Heart left ventricle (tissue), 16 donors: Measurements from ENCODE around the gene TIPARP. TPM values are rescaled to one million over a fixed set of nuclear protein-coding genes. Genes with fewer than 3 reads are reported as not detected.
"Not testable (repeated sequence)": the region's sequence is repeated elsewhere in the genome, so short reads cannot be mapped to it uniquely, and the experiment has no call there.

Experiments
- ATAC-seq, 4 donors: fragments of 200-7000 bp; cut with Tn5 transposase; one replicate each; pipeline ENCODE4 v1.9.1; 2020 to 2022; ENCODE audit warnings: moderate library complexity in 4 of 4, mild to moderate bottlenecking in 3 of 4, moderate number of reproducible peaks in 1 of 4
- DNase-seq, 5 donors: peaks; one replicate each; pipeline ENCODE4 v3.0.0-alpha.2; 2020
- H3K27ac ChIP-seq, 12 donors: fragments of 200-600 bp; sonication (generic) in 4 of 12; one replicate each; pipeline versions ENCODE4 v1.5.0 to v1.8.0; 2016 to 2022; ENCODE audit warnings: mild to moderate bottlenecking in 2 of 12
- H3K27me3 ChIP-seq, 9 donors: fragments of 200-600 bp; sonication (generic) in 2 of 9; one replicate each; pipeline versions ENCODE4 v1.5.1 to v1.8.0; 2016 to 2022; ENCODE audit warnings: mild to moderate bottlenecking in 3 of 9
- H3K36me3 ChIP-seq, 9 donors: fragments of 200-600 bp; sonication (generic) in 2 of 9; one replicate each; pipeline versions ENCODE4 v1.5.0 to v1.8.0; 2018 to 2022; ENCODE audit warnings: mild to moderate bottlenecking in 2 of 9
- H3K4me1 ChIP-seq, 12 donors: fragments of 200-600 bp; sonication (generic) in 4 of 12; one replicate each; pipeline versions ENCODE4 v1.5.0 to v1.8.0; 2016 to 2022; ENCODE audit warnings: mild to moderate bottlenecking in 3 of 12
- H3K4me3 ChIP-seq, 12 donors: fragments of 200-600 bp; sonication (generic) in 4 of 12; one replicate each; pipeline versions ENCODE4 v1.5.0 to v1.8.0; 2017 to 2022; ENCODE audit warnings: mild to moderate bottlenecking in 9 of 12, moderate library complexity in 4 of 12
- H3K9me3 ChIP-seq, 12 donors: fragments of 200-600 bp; sonication (generic) in 4 of 12; one replicate each; pipeline versions ENCODE4 v1.5.0 to v1.8.0; 2016 to 2022; ENCODE audit warnings: mild to moderate bottlenecking in 1 of 12
- CTCF ChIP-seq, 12 donors: fragments of 200-600 bp; sonication (generic) in 4 of 12; IDR thresholded peaks; one replicate each; pipeline versions ENCODE4 v1.5.0 to v1.8.0; 2018 to 2022; ENCODE audit warnings: antibody characterized with exemption in 12 of 12, mild to moderate bottlenecking in 5 of 12
- POLR2A ChIP-seq, 2 donors: fragments of 450-650 bp; IDR thresholded peaks; one replicate each; pipeline ENCODE4 v1.6.1; 2017; ENCODE audit warnings: antibody characterized with exemption in 2 of 2, mild to moderate bottlenecking in 2 of 2, moderate library complexity in 2 of 2
- WGBS, 4 donors: extraction: QIAGEN DNeasy Blood & Tissue Kit in 2 of 4; methylation state at CpG; one replicate each; pipeline versions ENCODE4 v1.1.5 to v1.1.7; 2013 to 2018; 5-methylcytosine and 5-hydroxymethylcytosine counted together
- intact Hi-C, 10 donors: fragments of 100-400 bp; cut with DNase I; formaldehyde crosslinking; loops; one replicate each; pipeline versions ENCODE4 v1.11.1 to v1.14.2; 2022
- polyA plus RNA-seq, 2 donors: library from polyadenylated mRNA; stranded (reverse); fragments of 200-250 nt; gene quantifications; one replicate each; pipeline ENCODE4 v1.2.3, GENCODE V29; 2013
- total RNA-seq, 9 donors: library from RNA; depleted of rRNA in 2 of 9; stranded (reverse); fragments of >200 nt in 2 of 9; fragmentation: NEBNext Ultra II Directional in 3 of 9; extraction: Animal tissue kit (Norgen Biotek cat#: 25700) in 3 of 9; gene quantifications; one replicate each; pipeline versions ENCODE4 v1.1.0 to v1.2.4, GENCODE V29; 2016 to 2023
- donor health status: ischemic (EF 13 %, LVEDD 7.1; RV severe dilation, severe dysfunction).
- donor health status: healthy with polysubstance abuse.
- donor health status: DM: no; HTN: yes; CAD: no.
- donor health status: DM: no; HTN: no; CAD: no.
- donor health status: ischemic (EF 25% LVEDD 6.9; RV normal size, moderate dysfunction).
- donor health status: ischemic (EF 25% LVEDD 5.7; RV mildly dilated, moderate dysfunction).
- donor health status: healthy.
- donor health status: DM: yes; HTN: yes; CAD: no.
- donor health status: ischemic (EF 35%, LVEDD 5.7; RV mildly dilated, moderate dysfunction).
- donor health status: nonischemic (EF 11% LVEDD 7.7; RV severe dilation, severe dysfunction).
- donor health status: DM: yes; HTN: yes; CAD: no.
- donor health status: PGD.
- donor health status: ischemic (EF 29% LVEDD 5.4; RV normal size, mild dysfunction).
- donor health status: nonischemic (EF 23%, LVEDD 6.1; RV moderate dilation, normal function).

The TIPARP gene
- total and polyA plus RNA-seq, 11 donors = 12.8 to 46.8 (median 33.8) TPM

GRCh38 chr3:156707588-156707987 is 33.2 kb downstream of the TIPARP start:
- H3K27me3 ChIP-seq = no peaks in the 10 kb centered on the region
- no peak overlapping the region for H3K4me3 ChIP-seq
- TF ChIP-seq CTCF (IDR thresholded peaks at IDR 0.05) = no peak
- TF ChIP-seq POLR2A (IDR thresholded peaks at IDR 0.05) = no peak
- no peak overlapping the region for H3K27ac ChIP-seq
- intact Hi-C loops = no loop called here
- peaks cover 0 to 18% (median 1%) of the 10 kb centered on the region in 12 donors for H3K4me1 ChIP-seq
- DNase-seq = no peak
- peaks cover 0 to 81% (median 55%) of the 10 kb centered on the region in 9 donors for H3K36me3 ChIP-seq
- 97% methylated on average over 7 of the region's 7 CpGs for WGBS, 4 donors
- no peaks in the 10 kb centered on the region for H3K9me3 ChIP-seq
- no peak for ATAC-seq

GRCh38 chr3:156710429-156710828 is 36.0 kb downstream of the TIPARP start:
- Histone ChIP-seq H3K4me1 (peaks cover 0 to 9% (median 0%) of the 10 kb centered on the region in 12 donors), H3K27ac (no peak overlapping the region), H3K9me3 (no peaks in the 10 kb centered on the region), H3K4me3 (no peak overlapping the region), H3K27me3 (no peaks in the 10 kb centered on the region), H3K36me3 (peaks cover 0 to 63% (median 36%) of the 10 kb centered on the region in 9 donors)
- TF ChIP-seq CTCF (IDR thresholded peaks at IDR 0.05) = no peak
- no peak for TF ChIP-seq POLR2A (IDR thresholded peaks at IDR 0.05)
- no peak for ATAC-seq
- intact Hi-C loops = no loop called here
- no peak for DNase-seq
- 52 to 67% (median 58%) methylated on average over 1 of the region's 1 CpG for WGBS, 4 donors

GRCh38 chr3:156711113-156711512 is 36.7 kb downstream of the TIPARP start:
- Histone ChIP-seq H3K36me3 (peaks cover 0 to 56% (median 34%) of the 10 kb centered on the region in 9 donors), H3K9me3 (no peaks in the 10 kb centered on the region), H3K27me3 (no peaks in the 10 kb centered on the region), H3K27ac (no peak overlapping the region), H3K4me1 (peaks cover 0 to 9% (median 0%) of the 10 kb centered on the region in 12 donors), H3K4me3 (no peak overlapping the region)
- ATAC-seq (no peak), DNase-seq (no peak)
- 86 to 98% (median 94%) methylated on average over 1 of the region's 1 CpG for WGBS, 4 donors
- intact Hi-C loops = no loop called here
- no peak for TF ChIP-seq POLR2A (IDR thresholded peaks at IDR 0.05)
- no peak for TF ChIP-seq CTCF (IDR thresholded peaks at IDR 0.05)

GRCh38 chr3:156711944-156712343 is 37.6 kb downstream of the TIPARP start:
- peaks cover 0 to 48% (median 29%) of the 10 kb centered on the region in 9 donors for H3K36me3 ChIP-seq
- H3K27ac ChIP-seq, ATAC-seq, H3K9me3 ChIP-seq, intact Hi-C loops, H3K4me3 ChIP-seq, H3K27me3 ChIP-seq, H3K4me1 ChIP-seq, DNase-seq: not testable (repeated sequence)
- 91 to 99% (median 97%) methylated on average over 4 of the region's 4 CpGs for WGBS, 4 donors
